Measurements from ENCODE around the gene SEC23B. TPM values are rescaled to one million over a fixed set of nuclear protein-coding genes. Genes with fewer than 3 reads are reported as not detected.

The SEC23B gene
- total and polyA plus RNA-seq, 2 of the 13 experiments (the other 11 are each of a cell fraction or from before 2014, with no cell fraction given): 114 to 120 TPM

- TF ChIP-seq SRSF9 (IDR thresholded peaks at IDR 0.05; ENCODE audit: borderline replicate concordance, insufficient read depth, low read depth, low read length, poor library complexity, severe bottlenecking) (no peak), ZNF142 (CRISPR knock-in tag; IDR thresholded peaks at IDR 0.05) (peak; percentile 89; the same call in 1 of the 2 replicates), NR0B2 (CRISPR knock-in tag; IDR thresholded peaks at IDR 0.05) (peak; percentile 80; the same call in 1 of the 2 replicates), PAX8 (CRISPR knock-in tag; IDR thresholded peaks at IDR 0.05; ENCODE audit: borderline replicate concordance) (0 out of 2 replicates have a peak, but pooled peaks have one; percentile 65), IKZF1 (IDR thresholded peaks at IDR 0.05) (no peak), KMT2B (CRISPR knock-in tag; IDR thresholded peaks at IDR 0.05) (peak; percentile 100), ZNF136 (CRISPR knock-in tag; IDR thresholded peaks at IDR 0.05; ENCODE audit: low read depth) (no peak; the same call in none of the 2 replicates), TFDP1 (CRISPR knock-in tag; IDR thresholded peaks at IDR 0.05; ENCODE audit: borderline replicate concordance) (peak; percentile 95), TAF15 (IDR thresholded peaks at IDR 0.05; ENCODE audit: low read depth, low read length, poor library complexity, severe bottlenecking) (peak; percentile 90), MTF1 (CRISPR knock-in tag; IDR thresholded peaks at IDR 0.05) (0 out of 2 replicates have a peak, but pooled peaks have one; percentile 63), SRSF4 (IDR thresholded peaks at IDR 0.05; ENCODE audit: low read depth, low read length, poor library complexity, severe bottlenecking) (no peak), ZNF256 (CRISPR knock-in tag; conservative IDR thresholded peaks at IDR 0.05) (peak; percentile 84), CTCF (CRISPR knock-in tag; IDR thresholded peaks at IDR 0.05) (0 out of 2 replicates have a peak, but pooled peaks have one; percentile 19), HNRNPL (IDR thresholded peaks at IDR 0.05; ENCODE audit: low read depth, low read length) (peak; percentile 66; the same call in 1 of the 2 replicates), PLSCR1 (CRISPR knock-in tag; IDR thresholded peaks at IDR 0.05; ENCODE audit: borderline replicate concordance) (peak; percentile 34; the same call in 1 of the 2 replicates), ZNF788 (CRISPR knock-in tag; IDR thresholded peaks at IDR 0.05; ENCODE audit: borderline replicate concordance) (peak; percentile 94; the same call in 1 of the 2 replicates), HDAC6 (IDR thresholded peaks at IDR 0.05; ENCODE audit: low read depth, low read length) (no peak)
Observed at GRCh38 chr20:18566892-18567738, 59.4 kb downstream of the SEC23B start, which contains the start of gene SMIM26 (continued).
